HG03097 (cell line): Measurements from ENCODE around the gene ZNF571.

ENCODE experiments used
- ATAC-seq: cut with Tn5 transposase; IDR thresholded peaks from one replicate; pipeline ENCODE4 v1.9.1; 2021; ENCODE audit not compliant: unreplicated experiment, low FRiP score

ZNF571 gene

GRCh38 chr19:37594304-37594981 is at the start of gene ZNF571, which contains the start of gene ZNF540:
Gene ZNF571, minus strand, starts transcription at chr19:37594792. Its CDS starts 8,116 bp downstream, at chr19:37586676.
Gene ZNF540, plus strand, starts transcription at chr19:37594876. Its CDS starts 3,572 bp downstream, at chr19:37598448.
- ATAC-seq: peak; percentile 97

GRCh38 chr19:37635076-37636056 is 40.8 kb upstream of the ZNF571 start:
- no peak for ATAC-seq

GRCh38 chr19:37594982-37595382 is 390 bp upstream of the ZNF571 start:
- peak; percentile 32 for ATAC-seq

GRCh38 chr19:37593996-37594303 is 642 bp downstream of the ZNF571 start:
- ATAC-seq: peak; percentile 6

- ATAC-seq: no peak
Measured at GRCh38 chr19:37583340-37583739, 11.3 kb downstream of the ZNF571 start.

GRCh38 chr19:37572203-37572602 is 22.4 kb downstream of the ZNF571 start:
- ATAC-seq: no peak

- ATAC-seq: no peak
Measured at GRCh38 chr19:37565370-37565669, 29.3 kb downstream of the ZNF571 start.

- no peak for ATAC-seq
Measured at GRCh38 chr19:37564624-37565369, 29.8 kb downstream of the ZNF571 start.

- no peak for ATAC-seq
Measured at GRCh38 chr19:37563518-37563917, 31.1 kb downstream of the ZNF571 start.

GRCh38 chr19:37551129-37551993 is 43.2 kb downstream of the ZNF571 start:
- ATAC-seq: no peak

GRCh38 chr19:37537391-37537947 is 57.1 kb downstream of the ZNF571 start:
- ATAC-seq: no peak

GRCh38 chr19:37519890-37520289 is 74.7 kb downstream of the ZNF571 start:
- no peak for ATAC-seq
